NCI-H1694 treated with DMSO at 0.1 percent for 48 hours (cell line): ENCODE results near the gene ANAPC7.
A peak's percentile ranks its signal among the peaks of the same experiment; 100 is the strongest.
"Not testable (repeated sequence)": the region's sequence is repeated elsewhere in the genome, so short reads cannot be mapped to it uniquely, and the experiment has no call there.

ENCODE experiments used
- DNase-seq: peaks from one replicate; lab custom pipeline; 2025; lab: John Stamatoyannopoulos, UW

The ANAPC7 gene

GRCh38 chr12:110403146-110403975, at the start of gene ANAPC7:
ANAPC7 (minus strand) TSS chr12:110403708; CDS start chr12:110403627, 81 bp downstream.
- peak; percentile 82 for DNase-seq

GRCh38 chr12:110451263-110451662, 47.8 kb upstream of the ANAPC7 start:
- no peak for DNase-seq

GRCh38 chr12:110449799-110450497, 46.4 kb upstream of the ANAPC7 start, which contains the start of gene ARPC3:
ARPC3 (minus strand) TSS chr12:110450337; CDS start chr12:110450260, 77 bp downstream.
- DNase-seq: peak; percentile 77

- DNase-seq: no peak
Measured at GRCh38 chr12:110444455-110444854, 40.9 kb upstream of the ANAPC7 start.

- DNase-seq: no peak
Measured at GRCh38 chr12:110436231-110436630, 32.7 kb upstream of the ANAPC7 start.

- DNase-seq: no peak
Measured at GRCh38 chr12:110431957-110432587, 28.6 kb upstream of the ANAPC7 start.

- DNase-seq: not testable (repeated sequence)
Measured at GRCh38 chr12:110429676-110430075, 26.2 kb upstream of the ANAPC7 start.

- DNase-seq: peak; percentile 16
Measured at GRCh38 chr12:110426406-110426805, 22.9 kb upstream of the ANAPC7 start.

- no peak for DNase-seq
Measured at GRCh38 chr12:110424237-110424636, 20.7 kb upstream of the ANAPC7 start.

- no peak for DNase-seq
Measured at GRCh38 chr12:110421701-110422100, 18.2 kb upstream of the ANAPC7 start.

GRCh38 chr12:110421159-110421661, 17.7 kb upstream of the ANAPC7 start:
- no peak for DNase-seq

GRCh38 chr12:110420644-110421043, 17.1 kb upstream of the ANAPC7 start:
- DNase-seq: not testable (repeated sequence)

- DNase-seq: not testable (repeated sequence)
Measured at GRCh38 chr12:110417113-110417512, 13.6 kb upstream of the ANAPC7 start.

- not testable (repeated sequence) for DNase-seq
Measured at GRCh38 chr12:110410086-110410485, 6.6 kb upstream of the ANAPC7 start.

- not testable (repeated sequence) for DNase-seq
Measured at GRCh38 chr12:110405126-110405662, 1.7 kb upstream of the ANAPC7 start.

GRCh38 chr12:110403976-110404682, 621 bp upstream of the ANAPC7 start:
- DNase-seq: peak; percentile 71

- DNase-seq: no peak
Measured at GRCh38 chr12:110382683-110383082, 20.8 kb downstream of the ANAPC7 start.

- no peak for DNase-seq
Measured at GRCh38 chr12:110379631-110380030, 23.9 kb downstream of the ANAPC7 start.

GRCh38 chr12:110379197-110379596, 24.3 kb downstream of the ANAPC7 start:
- no peak for DNase-seq

GRCh38 chr12:110378131-110378790, 25.2 kb downstream of the ANAPC7 start:
- DNase-seq: not testable (repeated sequence)
